NCI-H446 treated with DMSO at 0.1 percent for 48 hours (cell line): ENCODE measurements around the gene TAF1B.
A peak's percentile ranks its signal among the peaks of the same experiment; 100 is the strongest.
"Not testable (repeated sequence)": the region's sequence is repeated elsewhere in the genome, so short reads cannot be mapped to it uniquely, and the experiment has no call there.

Experiments used
- DNase-seq: peaks from one replicate; lab custom pipeline; 2025; lab: John Stamatoyannopoulos, UW

Gene TAF1B

GRCh38 chr2:9885036-9885684 is 41.9 kb downstream of the TAF1B start:
- no peak for DNase-seq

- no peak for DNase-seq
These were observed 44.2 kb downstream of the TAF1B start for GRCh38 chr2:9887513-9887912.

- DNase-seq: no peak
These were observed 46.6 kb downstream of the TAF1B start for GRCh38 chr2:9889812-9890261.

GRCh38 chr2:9892236-9892635 is 49.0 kb downstream of the TAF1B start:
- DNase-seq: no peak

GRCh38 chr2:9895669-9896590 is 52.7 kb downstream of the TAF1B start:
- no peak for DNase-seq

GRCh38 chr2:9897331-9897737 is 54.1 kb downstream of the TAF1B start:
- DNase-seq: peak; percentile 85

GRCh38 chr2:9897846-9898245 is 54.6 kb downstream of the TAF1B start:
- DNase-seq: peak; percentile 66

- no peak for DNase-seq
These were observed 62.1 kb downstream of the TAF1B start for GRCh38 chr2:9905413-9905812.

GRCh38 chr2:9907402-9907801 is 64.1 kb downstream of the TAF1B start:
- no peak for DNase-seq

GRCh38 chr2:9908639-9909038 is 65.4 kb downstream of the TAF1B start:
- DNase-seq: no peak

GRCh38 chr2:9909106-9909505 is 65.8 kb downstream of the TAF1B start:
- DNase-seq: no peak

- no peak for DNase-seq
These were observed 67.4 kb downstream of the TAF1B start for GRCh38 chr2:9910699-9911098.

- no peak for DNase-seq
These were observed 69.2 kb downstream of the TAF1B start for GRCh38 chr2:9912468-9912867.

GRCh38 chr2:9914384-9915065 is 71.3 kb downstream of the TAF1B start:
- DNase-seq: no peak

GRCh38 chr2:9918275-9918674 is 75.0 kb downstream of the TAF1B start:
- DNase-seq: no peak

GRCh38 chr2:9919512-9919911 is 76.2 kb downstream of the TAF1B start:
- DNase-seq: no peak

- not testable (repeated sequence) for DNase-seq
These were observed 83.7 kb downstream of the TAF1B start for GRCh38 chr2:9927020-9927419.

- DNase-seq: no peak
These were observed 94.0 kb downstream of the TAF1B start for GRCh38 chr2:9937258-9937657.

GRCh38 chr2:9937968-9938367 is 94.7 kb downstream of the TAF1B start:
- no peak for DNase-seq

GRCh38 chr2:9939587-9940485 is 96.6 kb downstream of the TAF1B start:
- DNase-seq: no peak

GRCh38 chr2:9941196-9941995 is 98.1 kb downstream of the TAF1B start:
- no peak for DNase-seq
